Lower leg skin (tissue), 3 donors: ENCODE measurements around the gene HNRNPF.

Experiments used
- POLR2A ChIP-seq, 2 donors: fragments of 450-650 bp; IDR thresholded peaks; one replicate each; pipeline ENCODE4 v1.6.1; 2016 to 2017; ENCODE audit warnings: antibody characterized with exemption in 2 of 2, mild to moderate bottlenecking in 1 of 2, moderate library complexity in 1 of 2
- TF ChIP-seq, protein P1 (sequence below), 3 donors: fragments of 450-650 bp; IDR thresholded peaks; one replicate each; pipeline ENCODE4 v1.5.1; 2016; ENCODE audit warnings: antibody characterized with exemption in 3 of 3, mild to moderate bottlenecking in 3 of 3, moderate library complexity in 2 of 3

DNA sequence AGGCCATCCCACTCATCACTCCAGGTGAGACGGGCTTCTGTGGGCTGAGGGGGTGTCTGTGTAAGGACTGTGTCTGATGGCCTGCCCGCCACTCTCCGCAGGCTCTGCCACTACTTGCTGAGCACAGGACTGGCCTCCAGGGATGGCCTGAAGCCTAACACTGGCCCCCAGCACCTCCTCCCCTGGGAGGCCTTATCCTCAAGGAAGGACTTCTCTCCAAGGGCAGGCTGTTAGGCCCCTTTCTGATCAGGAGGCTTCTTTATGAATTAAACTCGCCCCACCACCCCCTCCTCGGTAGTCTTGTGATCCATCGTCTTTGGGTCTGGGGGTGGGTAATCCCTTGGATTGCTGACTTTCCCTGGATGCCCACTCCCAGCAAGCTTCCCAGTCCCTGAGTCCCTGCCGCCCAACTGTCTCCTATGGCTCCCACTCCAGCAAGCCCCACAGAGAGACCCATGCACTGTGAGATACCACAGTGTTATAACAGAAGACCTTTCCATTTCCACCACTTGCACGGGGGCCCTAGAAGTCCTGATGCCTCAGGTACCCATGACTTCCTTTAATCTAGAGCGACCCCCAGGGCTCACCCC lies 32.8 kb downstream of the HNRNPF start:
- TF ChIP-seq, protein P1, sequence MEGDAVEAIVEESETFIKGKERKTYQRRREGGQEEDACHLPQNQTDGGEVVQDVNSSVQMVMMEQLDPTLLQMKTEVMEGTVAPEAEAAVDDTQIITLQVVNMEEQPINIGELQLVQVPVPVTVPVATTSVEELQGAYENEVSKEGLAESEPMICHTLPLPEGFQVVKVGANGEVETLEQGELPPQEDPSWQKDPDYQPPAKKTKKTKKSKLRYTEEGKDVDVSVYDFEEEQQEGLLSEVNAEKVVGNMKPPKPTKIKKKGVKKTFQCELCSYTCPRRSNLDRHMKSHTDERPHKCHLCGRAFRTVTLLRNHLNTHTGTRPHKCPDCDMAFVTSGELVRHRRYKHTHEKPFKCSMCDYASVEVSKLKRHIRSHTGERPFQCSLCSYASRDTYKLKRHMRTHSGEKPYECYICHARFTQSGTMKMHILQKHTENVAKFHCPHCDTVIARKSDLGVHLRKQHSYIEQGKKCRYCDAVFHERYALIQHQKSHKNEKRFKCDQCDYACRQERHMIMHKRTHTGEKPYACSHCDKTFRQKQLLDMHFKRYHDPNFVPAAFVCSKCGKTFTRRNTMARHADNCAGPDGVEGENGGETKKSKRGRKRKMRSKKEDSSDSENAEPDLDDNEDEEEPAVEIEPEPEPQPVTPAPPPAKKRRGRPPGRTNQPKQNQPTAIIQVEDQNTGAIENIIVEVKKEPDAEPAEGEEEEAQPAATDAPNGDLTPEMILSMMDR (IDR thresholded peaks at IDR 0.05), result no peak
- no peak for TF ChIP-seq POLR2A (IDR thresholded peaks at IDR 0.05)
